Measurements from ENCODE around the gene TMEM229B. TPM values are rescaled to one million over a fixed set of nuclear protein-coding genes. Genes with fewer than 3 reads are reported as not detected.
"Not testable (repeated sequence)": the region's sequence is repeated elsewhere in the genome, so short reads cannot be mapped to it uniquely, and the experiment has no call there.

Gene TMEM229B
- total and polyA plus RNA-seq, 2 donors (not counting 1 experiment from before 2014, with no cell fraction given): 6.9 to 8.2 TPM

GRCh38 chr14:67453575-67454300 lies 34.8 kb downstream of the TMEM229B start:
- CTCF ChIA-PET: interaction anchor here (3.5 kb wide), 1 partner anchor 117 kb away, joined by 14 read pairs; no protein-coding TSS in a partner anchor
- ATAC-seq (ENCODE audit: low read depth): no peak
- DNase-seq: no peak

GRCh38 chr14:67451667-67452066 lies 36.9 kb downstream of the TMEM229B start:
- H3K4me2 ChIP-seq (replicated peaks; ENCODE audit: low read depth, low read length, poor library complexity, severe bottlenecking); H3K79me2 ChIP-seq (ENCODE audit: control insufficient read depth, insufficient read depth, low read length); DNase-seq; POLR2A ChIA-PET; H3K9ac ChIP-seq (ENCODE audit: low read length); H4K20me1 ChIP-seq (ENCODE audit: control insufficient read depth, insufficient read depth, low read length, poor library complexity, severe bottlenecking); H3K27ac ChIP-seq (ENCODE audit: low read length in 2 of 2); H3K9me3 Mint-ChIP-seq (ENCODE audit: insufficient read depth); H3K4me1 Mint-ChIP-seq; H3K4me3 Mint-ChIP-seq; intact Hi-C loops (cut with micrococcal nuclease); H3K4me3 ChIP-seq (ENCODE audit: control extremely low read depth in 1 of 5, extremely low read depth in 1 of 5, insufficient read depth in 1 of 5, low read depth in 2 of 5, low read length in 4 of 5); ATAC-seq (ENCODE audit: low read depth); H3K27me3 ChIP-seq (replicated peaks in 1 of 4; ENCODE audit: control extremely low read depth in 1 of 4, control insufficient read depth in 3 of 4, insufficient read depth in 4 of 4, low read length in 3 of 4); H3K36me3 ChIP-seq (replicated peaks in 1 of 2; ENCODE audit: control extremely low read depth in 1 of 2, control insufficient read depth in 1 of 2, extremely low read depth in 1 of 2, insufficient read depth in 2 of 2, low read length in 1 of 2); H3K27me3 Mint-ChIP-seq; H3K27ac Mint-ChIP-seq; H3K4me1 ChIP-seq (ENCODE audit: control insufficient read depth in 2 of 2, insufficient read depth in 2 of 2, low read length in 2 of 2); H2AFZ ChIP-seq (ENCODE audit: insufficient read depth, low read depth, low read length, poor library complexity, severe bottlenecking): not testable (repeated sequence)
- CTCF ChIA-PET: interaction anchor here (3.5 kb wide), 1 partner anchor 119 kb away, joined by 14 read pairs; no protein-coding TSS in a partner anchor
- 90% methylated on average over 2 of the region's 6 CpGs for WGBS (ENCODE audit: insufficient coverage)
- H3K9me3 ChIP-seq (ENCODE audit: control extremely low read depth in 1 of 3, control insufficient read depth in 2 of 3, insufficient read depth in 1 of 3, low read length in 2 of 3): peaks cover 2 to 11% (median 2%) of the 10 kb centered on the region in 3 donors

More at GRCh38 chr14:67453575-67454300, 34.8 kb downstream of the TMEM229B start:
- H3K4me3 Mint-ChIP-seq: no peak overlapping the region
- H2AFZ ChIP-seq (ENCODE audit: insufficient read depth, low read depth, low read length, poor library complexity, severe bottlenecking): no peak overlapping the region
- H3K4me1 Mint-ChIP-seq: no peaks in the 10 kb centered on the region
- H3K79me2 ChIP-seq (ENCODE audit: control insufficient read depth, insufficient read depth, low read length): no peaks in the 10 kb centered on the region
- no peaks in the 10 kb centered on the region for H3K36me3 ChIP-seq (replicated peaks in 1 of 2; ENCODE audit: control extremely low read depth in 1 of 2, control insufficient read depth in 1 of 2, extremely low read depth in 1 of 2, insufficient read depth in 2 of 2, low read length in 1 of 2)
- no peaks in the 10 kb centered on the region for H3K4me1 ChIP-seq (ENCODE audit: control insufficient read depth in 2 of 2, insufficient read depth in 2 of 2, low read length in 2 of 2)
- POLR2A ChIA-PET: no interaction called here
- no peaks in the 10 kb centered on the region for H4K20me1 ChIP-seq (ENCODE audit: control insufficient read depth, insufficient read depth, low read length, poor library complexity, severe bottlenecking)
- H3K27me3 Mint-ChIP-seq: peaks cover 11% of the 10 kb centered on the region
- no peak overlapping the region for H3K4me2 ChIP-seq (replicated peaks; ENCODE audit: low read depth, low read length, poor library complexity, severe bottlenecking)
- no peak overlapping the region for H3K27ac Mint-ChIP-seq
- WGBS (ENCODE audit: insufficient coverage): 100% methylated on average over 3 of the region's 5 CpGs
- H3K9ac ChIP-seq (ENCODE audit: low read length): no peak overlapping the region
- TF ChIP-seq CTCF (IDR thresholded peaks at IDR 0.05): no peak
- TF ChIP-seq EZH2 (IDR thresholded peaks at IDR 0.05; ENCODE audit: borderline replicate concordance, insufficient read depth, low read depth, low read length, poor library complexity, severe bottlenecking): no peak
- intact Hi-C loops (cut with micrococcal nuclease): no loop called here
- H3K4me3 ChIP-seq (ENCODE audit: control extremely low read depth in 1 of 5, extremely low read depth in 1 of 5, insufficient read depth in 1 of 5, low read depth in 2 of 5, low read length in 4 of 5): no peak overlapping the region
- H3K27ac ChIP-seq (ENCODE audit: low read length in 2 of 2): no peak overlapping the region
- no peaks in the 10 kb centered on the region for H3K27me3 ChIP-seq (replicated peaks in 1 of 4; ENCODE audit: control extremely low read depth in 1 of 4, control insufficient read depth in 3 of 4, insufficient read depth in 4 of 4, low read length in 3 of 4)
- peaks cover 2 to 11% (median 4%) of the 10 kb centered on the region in 3 donors for H3K9me3 ChIP-seq (ENCODE audit: control extremely low read depth in 1 of 3, control insufficient read depth in 2 of 3, insufficient read depth in 1 of 3, low read length in 2 of 3)
- peaks cover 5% of the 10 kb centered on the region for H3K9me3 Mint-ChIP-seq (ENCODE audit: insufficient read depth)
